ENCODE data around the gene SELENOM.
A peak's percentile ranks its signal among the peaks of the same experiment; 100 is the strongest.

Gene SELENOM

GRCh38 chr22:31107178-31107893 lies at the start of gene SELENOM:
SELENOM (minus strand) TSS chr22:31107568; CDS start chr22:31107505, 63 bp downstream.
- peak; percentile 62 to 73 for DNase-seq (ENCODE audit: low read depth in 2 of 2)

GRCh38 chr22:31155422-31155821 lies 48.1 kb upstream of the SELENOM start:
- DNase-seq (ENCODE audit: low read depth in 2 of 2) = no peak

GRCh38 chr22:31154975-31155374 lies 47.6 kb upstream of the SELENOM start:
- DNase-seq (ENCODE audit: low read depth in 2 of 2) = no peak

- no peak for DNase-seq (ENCODE audit: low read depth in 2 of 2)
Measured at GRCh38 chr22:31153357-31153756, 46.0 kb upstream of the SELENOM start.

GRCh38 chr22:31151872-31152271 lies 44.5 kb upstream of the SELENOM start:
- no peak for DNase-seq (ENCODE audit: low read depth in 2 of 2)

GRCh38 chr22:31150615-31151014 lies 43.2 kb upstream of the SELENOM start:
- no peak for DNase-seq (ENCODE audit: low read depth in 2 of 2)

- no peak for DNase-seq (ENCODE audit: low read depth in 2 of 2)
Measured at GRCh38 chr22:31148953-31149627, 41.7 kb upstream of the SELENOM start.

GRCh38 chr22:31148488-31148887 lies 41.1 kb upstream of the SELENOM start:
- no peak for DNase-seq (ENCODE audit: low read depth in 2 of 2)

- no peak for DNase-seq (ENCODE audit: low read depth in 2 of 2)
Measured at GRCh38 chr22:31144223-31144622, 36.9 kb upstream of the SELENOM start.

GRCh38 chr22:31143537-31143936 lies 36.2 kb upstream of the SELENOM start:
- DNase-seq (ENCODE audit: low read depth in 2 of 2) = no peak

GRCh38 chr22:31143038-31143437 lies 35.7 kb upstream of the SELENOM start:
- DNase-seq (ENCODE audit: low read depth in 2 of 2) = no peak

- DNase-seq (ENCODE audit: low read depth in 2 of 2) = no peak
Measured at GRCh38 chr22:31142285-31142684, 34.9 kb upstream of the SELENOM start.

GRCh38 chr22:31141551-31141950 lies 34.2 kb upstream of the SELENOM start:
- DNase-seq (ENCODE audit: low read depth in 2 of 2) = no peak

GRCh38 chr22:31140746-31141145 lies 33.4 kb upstream of the SELENOM start:
- DNase-seq (ENCODE audit: low read depth in 2 of 2) = no peak

- no peak for DNase-seq (ENCODE audit: low read depth in 2 of 2)
Measured at GRCh38 chr22:31139866-31140716, 32.7 kb upstream of the SELENOM start, which contains the start of gene PLA2G3. PLA2G3 (minus strand) TSS chr22:31140508; CDS start chr22:31140354, 154 bp downstream.

GRCh38 chr22:31139066-31139465 lies 31.7 kb upstream of the SELENOM start:
- DNase-seq (ENCODE audit: low read depth in 2 of 2) = no peak

- DNase-seq (ENCODE audit: low read depth in 2 of 2) = no peak
Measured at GRCh38 chr22:31138126-31138525, 30.8 kb upstream of the SELENOM start.

- no peak for DNase-seq (ENCODE audit: low read depth in 2 of 2)
Measured at GRCh38 chr22:31137721-31138120, 30.4 kb upstream of the SELENOM start.

GRCh38 chr22:31136711-31137110 lies 29.3 kb upstream of the SELENOM start:
- DNase-seq (ENCODE audit: low read depth in 2 of 2) = no peak

GRCh38 chr22:31136155-31136554 lies 28.8 kb upstream of the SELENOM start:
- DNase-seq (ENCODE audit: low read depth in 2 of 2) = no peak

- no peak for DNase-seq (ENCODE audit: low read depth in 2 of 2)
Measured at GRCh38 chr22:31135706-31136105, 28.3 kb upstream of the SELENOM start.

- DNase-seq (ENCODE audit: low read depth in 2 of 2) = no peak
Measured at GRCh38 chr22:31134688-31135087, 27.3 kb upstream of the SELENOM start.

Measured in stimulated activated CD8-positive, alpha-beta memory T cell treated with anti-CD3 and anti-CD28 coated beads, Interleukin-2, amount 100 ng/mL, for 1 hour (primary cell).